Effector CD8-positive, alpha-beta T cell (primary cell): ENCODE data around the gene RNF5.
"Not testable (repeated sequence)": the region's sequence is repeated elsewhere in the genome, so short reads cannot be mapped to it uniquely, and the experiment has no call there.

Experiments used
- DNase-seq: peaks from one replicate; lab custom pipeline; 2025; lab: John Stamatoyannopoulos, UW

The RNF5 gene

DNA sequence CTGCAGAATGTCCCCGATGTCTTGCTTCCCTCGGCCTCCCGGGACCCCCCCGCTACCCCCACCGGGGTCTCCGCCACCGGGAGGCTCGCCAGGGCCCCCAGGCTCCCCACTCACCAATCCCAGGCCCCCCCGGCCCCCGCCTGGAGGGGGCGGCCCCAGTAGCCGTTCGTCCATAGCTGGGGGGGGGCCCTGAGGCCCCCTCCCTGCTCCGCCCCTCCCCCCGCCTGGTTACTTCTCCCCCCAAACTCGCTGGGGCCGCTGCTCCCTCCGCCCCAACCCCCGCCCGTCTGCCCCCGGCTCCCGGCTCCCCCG, 11.5 kb downstream of the RNF5 start:
- no peak for DNase-seq

DNA sequence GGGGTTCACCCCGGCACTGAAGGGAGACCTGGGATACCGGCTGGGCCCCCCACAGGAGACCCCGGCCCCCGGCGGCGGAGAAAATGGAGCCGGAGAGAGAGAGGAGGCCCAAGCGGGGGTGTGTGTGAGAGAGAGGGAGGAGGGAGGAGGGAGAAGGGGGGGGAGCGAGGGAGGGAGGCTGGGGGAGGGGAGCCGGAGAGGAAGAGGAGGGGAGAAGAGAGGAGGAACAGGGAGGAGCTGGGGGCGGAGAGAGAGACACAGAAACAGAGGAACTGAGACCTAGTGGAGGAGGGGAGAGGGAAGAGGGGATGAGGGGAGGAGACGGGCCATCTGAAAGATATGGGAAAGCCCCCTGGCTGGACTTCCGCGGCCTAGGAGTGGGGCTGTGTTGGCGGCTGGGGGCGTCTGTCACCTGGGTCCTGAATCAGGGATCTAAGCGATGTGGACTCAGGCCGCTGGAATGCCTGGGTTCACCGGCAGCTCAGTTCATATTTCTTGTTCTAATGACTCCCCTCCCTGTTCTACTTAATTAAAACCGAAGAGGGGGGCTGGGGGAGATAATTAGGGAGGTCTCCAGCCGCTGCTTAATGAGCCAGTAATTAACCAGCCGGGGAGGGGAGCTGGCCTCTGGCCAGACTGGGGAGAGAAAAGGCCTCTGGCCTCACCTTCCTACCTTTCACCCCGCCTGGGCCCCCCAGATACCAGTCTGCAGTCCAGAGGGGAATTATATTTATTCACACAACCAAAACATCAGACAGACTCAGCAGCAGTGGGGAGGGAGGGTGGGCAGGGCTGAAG, 12.0 kb downstream of the RNF5 start, which contains the start of gene PBX2:
Gene PBX2, minus strand, starts transcription at position 149 of the 798 bp plus-strand sequence. CDS start 287 bp downstream, outside the sequence.
- peak; percentile 59 for DNase-seq

DNA sequence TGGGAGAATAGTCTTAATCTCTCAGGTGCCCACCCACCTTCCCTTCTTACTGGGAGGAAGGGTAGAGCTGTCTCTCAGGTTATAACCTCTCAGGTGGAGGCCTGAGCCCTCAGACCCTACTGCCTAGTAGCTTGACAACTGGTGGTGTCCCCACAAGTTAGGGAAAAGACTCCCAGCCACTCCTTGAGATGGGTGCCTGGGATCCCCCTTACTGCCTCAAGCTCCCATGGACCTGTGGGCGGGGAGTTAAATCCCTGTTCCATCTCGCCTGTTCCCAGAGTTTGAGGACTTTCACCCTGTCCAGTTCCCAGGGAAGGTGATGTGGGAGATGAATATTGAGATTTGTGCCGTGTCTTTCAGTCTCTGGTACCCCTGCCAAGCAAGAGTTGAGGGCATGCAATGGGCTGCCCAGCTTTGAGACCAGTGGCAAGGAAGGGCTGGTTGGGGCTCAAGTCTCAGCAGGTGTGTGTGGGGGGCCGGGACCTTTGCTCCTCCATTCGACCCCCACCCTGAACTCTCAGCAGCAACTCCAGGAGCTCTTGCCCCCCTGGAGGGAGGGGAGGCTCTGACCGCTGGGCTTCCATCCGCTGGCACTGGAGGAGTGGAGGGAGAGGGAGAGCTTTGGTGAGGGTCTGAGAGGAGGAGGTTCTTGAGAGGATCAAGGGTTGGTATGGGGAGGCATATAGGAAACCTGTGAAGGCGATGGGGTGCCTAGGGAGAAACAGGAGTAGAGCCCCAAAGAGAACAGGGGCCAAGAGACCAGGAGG, 12.9 kb downstream of the RNF5 start:
- DNase-seq: no peak

DNA sequence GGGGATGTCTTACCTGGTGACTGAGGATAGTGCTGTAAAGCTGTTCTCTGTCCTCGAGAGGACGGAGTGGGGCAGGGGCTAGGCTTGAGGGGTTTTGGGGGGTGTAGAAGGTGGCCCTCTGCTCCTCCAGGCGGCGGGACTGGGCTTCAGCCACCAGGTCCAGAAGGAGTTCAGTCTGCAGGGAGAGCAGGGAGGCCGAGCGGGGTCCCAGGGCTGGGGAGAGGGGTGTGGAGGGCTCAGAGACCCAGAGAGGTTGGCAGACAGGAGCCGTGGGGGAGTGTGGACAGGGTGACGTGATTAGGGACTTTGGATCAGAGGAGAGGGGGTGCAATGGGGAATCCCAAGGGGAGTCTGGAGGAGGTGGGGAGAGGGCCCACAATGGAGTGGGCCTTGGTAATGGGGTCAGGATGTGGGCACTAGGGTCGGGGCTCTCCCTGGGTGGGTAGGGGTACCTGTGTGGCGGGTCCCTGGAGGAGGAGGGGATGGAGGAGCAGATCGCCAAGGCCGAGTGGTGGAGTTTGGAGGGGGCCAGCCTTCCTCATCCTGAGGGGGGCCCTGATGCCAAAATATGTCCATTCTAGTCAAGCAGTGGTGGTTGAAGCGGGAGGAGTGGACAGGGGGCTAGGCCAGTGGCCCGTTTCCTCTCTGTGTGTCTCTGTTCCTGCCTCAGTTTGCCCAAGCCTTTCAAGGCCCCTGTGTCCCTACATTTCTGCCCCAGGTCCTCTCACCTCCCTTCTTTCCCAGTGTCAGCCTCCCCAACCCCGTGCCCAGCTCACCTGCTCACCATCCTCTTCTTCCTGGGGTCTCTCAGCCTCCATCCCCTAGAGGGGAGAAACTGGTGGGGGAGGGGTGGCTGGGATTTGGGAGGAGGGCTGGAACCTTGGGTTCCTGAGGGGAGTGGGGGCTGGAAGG, 13.7 kb downstream of the RNF5 start:
- peak; percentile 11 for DNase-seq

DNA sequence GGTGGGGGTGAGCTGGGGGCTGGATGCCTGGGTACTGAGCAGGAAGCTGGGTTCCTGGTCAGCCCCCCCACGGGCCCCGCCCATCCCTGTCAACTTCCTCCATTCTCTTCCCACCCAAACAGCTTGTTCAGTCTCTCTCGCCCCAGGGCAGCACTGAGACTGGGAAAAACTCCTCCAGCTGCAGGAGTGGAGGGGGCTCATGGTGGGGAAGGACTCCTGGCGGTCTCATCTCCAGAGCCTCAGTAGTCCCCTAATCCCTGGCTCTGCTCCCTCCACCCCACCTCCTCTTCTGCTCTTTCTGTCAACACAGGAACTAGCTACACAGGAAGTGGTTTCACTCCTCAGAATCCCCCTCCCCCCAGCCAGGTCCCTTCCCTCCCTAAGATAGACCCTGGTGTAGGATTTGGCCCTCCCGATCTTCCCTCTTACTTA, 14.4 kb downstream of the RNF5 start, which contains the start of gene GPSM3:
Gene GPSM3, minus strand, starts transcription at position 36 of the 432 bp plus-strand sequence. CDS start 130 bp downstream, outside the sequence.
- peak; percentile 37 for DNase-seq

DNA sequence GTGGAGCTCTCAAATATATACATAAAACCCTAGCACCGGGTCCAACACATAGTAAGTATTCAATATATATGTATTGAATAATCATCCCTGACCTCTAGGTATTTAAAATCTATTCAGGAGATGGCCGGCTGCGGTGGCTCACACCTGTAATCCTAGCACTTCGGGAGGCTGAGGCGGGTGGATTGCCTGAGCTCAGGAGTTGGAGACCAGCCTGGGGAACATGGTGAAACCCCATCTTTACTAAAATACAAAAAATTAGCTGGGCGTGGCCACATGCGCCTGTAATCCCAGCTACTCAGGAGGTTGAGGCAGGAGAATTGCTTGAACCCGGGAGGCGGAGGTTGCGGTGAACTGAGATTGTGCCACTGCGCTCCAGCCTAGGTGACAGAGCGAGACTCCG, 14.9 kb downstream of the RNF5 start:
- DNase-seq: not testable (repeated sequence)

DNA sequence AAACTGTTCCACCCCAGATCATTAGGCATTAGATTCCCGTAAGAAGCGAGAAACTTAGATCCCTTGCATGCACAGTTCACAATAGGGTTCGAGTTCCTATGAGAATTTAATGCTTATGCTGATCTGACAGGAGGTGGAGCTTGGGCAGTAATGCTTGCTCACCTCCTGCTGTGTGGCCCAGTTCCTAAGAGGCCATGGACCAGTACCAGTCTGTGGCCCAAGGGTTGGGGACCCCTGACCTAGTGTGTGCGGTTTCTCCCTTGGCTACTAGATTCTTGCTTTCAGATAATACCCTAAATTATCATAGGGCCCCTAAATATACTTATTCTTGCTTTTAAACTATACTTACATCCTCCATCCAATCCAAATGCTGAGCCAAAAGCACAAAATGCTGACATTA, 16.2 kb downstream of the RNF5 start:
- no peak for DNase-seq

DNA sequence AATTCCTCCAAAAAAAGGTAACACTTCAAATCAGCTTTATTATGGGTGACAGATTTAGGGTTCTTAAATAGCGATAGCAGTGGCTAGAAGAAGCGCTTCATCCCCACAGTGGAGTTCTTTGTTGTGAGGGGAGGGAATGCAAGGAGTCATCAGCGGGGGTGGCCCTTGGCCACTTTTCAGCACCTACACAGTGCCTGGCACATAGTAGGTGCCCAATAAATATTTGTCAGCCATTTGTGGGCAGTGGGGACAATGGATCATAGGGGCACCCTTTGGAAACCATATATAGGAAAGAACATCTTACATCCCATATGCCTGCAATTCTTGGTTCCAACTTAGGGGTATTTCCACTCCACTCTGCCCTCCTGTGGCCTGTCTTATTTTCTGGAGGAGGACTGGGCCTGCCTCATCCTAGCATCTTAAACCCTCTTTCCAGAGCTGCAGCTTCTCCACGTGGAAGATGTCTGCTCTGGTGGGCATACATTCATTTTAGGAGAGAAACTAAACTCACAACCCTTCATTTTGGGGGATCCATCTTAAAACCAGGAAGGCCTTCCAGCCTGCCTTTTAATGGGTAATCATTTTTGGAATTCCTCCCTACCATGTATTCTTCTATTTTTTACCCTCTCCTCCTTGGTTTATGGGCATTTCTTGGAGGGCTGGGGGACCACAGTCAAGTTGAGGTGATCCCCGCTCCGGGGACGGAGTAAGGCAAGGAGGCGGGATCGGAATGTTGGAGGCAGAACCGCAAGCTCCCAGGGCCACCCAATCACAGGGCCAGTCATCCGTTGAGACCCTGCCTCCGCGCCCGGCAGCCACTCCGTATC, 16.8 kb downstream of the RNF5 start:
- no peak for DNase-seq

DNA sequence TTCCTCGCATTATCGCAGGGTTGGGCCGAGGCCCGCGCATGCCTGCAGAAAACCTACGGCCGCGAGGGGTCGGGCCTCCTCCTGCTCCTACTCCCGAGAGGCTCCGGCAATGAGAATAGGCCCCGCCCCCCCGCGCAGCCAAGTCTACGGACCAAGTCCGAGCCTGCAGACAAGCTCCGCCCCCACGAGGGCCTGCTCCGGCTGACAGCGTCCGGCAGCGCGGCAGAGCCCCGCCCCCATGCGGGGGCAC, 17.4 kb downstream of the RNF5 start:
- DNase-seq: peak; percentile 98

DNA sequence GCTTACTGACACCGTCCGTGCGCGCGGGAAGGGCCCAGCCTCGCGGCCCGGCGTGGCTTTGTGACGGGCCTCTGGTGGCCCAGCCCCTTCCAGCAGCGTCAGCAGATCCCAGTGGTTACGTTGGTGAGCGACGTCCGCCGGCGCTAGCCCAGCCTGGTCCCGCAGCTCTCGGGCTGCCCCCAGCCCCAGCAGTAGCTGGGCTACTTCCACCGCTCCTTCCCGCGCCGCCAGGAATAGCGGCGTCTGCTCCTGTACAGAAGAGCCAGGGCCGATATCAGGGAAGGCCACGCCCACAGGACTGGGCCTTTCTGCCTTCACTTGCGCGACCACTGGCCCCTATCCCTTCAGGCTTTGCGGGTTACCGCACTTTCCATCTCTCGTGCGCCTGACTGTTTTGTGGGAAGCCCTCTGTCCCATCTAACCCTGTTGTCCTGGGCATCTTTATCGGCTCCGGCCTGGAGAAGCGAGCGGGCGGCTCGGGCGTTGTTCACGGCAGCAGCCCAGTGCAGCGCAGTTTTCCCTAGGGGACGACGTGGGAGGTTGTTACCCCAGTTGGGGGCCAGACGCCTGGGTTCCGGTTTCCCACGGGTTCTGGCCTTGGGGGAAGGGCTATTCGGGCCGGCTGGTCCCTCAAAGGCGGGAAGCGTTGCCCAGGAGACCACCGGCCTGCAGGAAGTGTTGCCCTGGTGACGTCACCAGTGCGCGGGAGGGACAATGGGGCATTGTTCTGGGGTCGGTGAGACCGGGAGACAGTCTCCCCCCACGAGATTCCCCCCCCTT, 17.9 kb downstream of the RNF5 start:
- DNase-seq: peak; percentile 57

DNA sequence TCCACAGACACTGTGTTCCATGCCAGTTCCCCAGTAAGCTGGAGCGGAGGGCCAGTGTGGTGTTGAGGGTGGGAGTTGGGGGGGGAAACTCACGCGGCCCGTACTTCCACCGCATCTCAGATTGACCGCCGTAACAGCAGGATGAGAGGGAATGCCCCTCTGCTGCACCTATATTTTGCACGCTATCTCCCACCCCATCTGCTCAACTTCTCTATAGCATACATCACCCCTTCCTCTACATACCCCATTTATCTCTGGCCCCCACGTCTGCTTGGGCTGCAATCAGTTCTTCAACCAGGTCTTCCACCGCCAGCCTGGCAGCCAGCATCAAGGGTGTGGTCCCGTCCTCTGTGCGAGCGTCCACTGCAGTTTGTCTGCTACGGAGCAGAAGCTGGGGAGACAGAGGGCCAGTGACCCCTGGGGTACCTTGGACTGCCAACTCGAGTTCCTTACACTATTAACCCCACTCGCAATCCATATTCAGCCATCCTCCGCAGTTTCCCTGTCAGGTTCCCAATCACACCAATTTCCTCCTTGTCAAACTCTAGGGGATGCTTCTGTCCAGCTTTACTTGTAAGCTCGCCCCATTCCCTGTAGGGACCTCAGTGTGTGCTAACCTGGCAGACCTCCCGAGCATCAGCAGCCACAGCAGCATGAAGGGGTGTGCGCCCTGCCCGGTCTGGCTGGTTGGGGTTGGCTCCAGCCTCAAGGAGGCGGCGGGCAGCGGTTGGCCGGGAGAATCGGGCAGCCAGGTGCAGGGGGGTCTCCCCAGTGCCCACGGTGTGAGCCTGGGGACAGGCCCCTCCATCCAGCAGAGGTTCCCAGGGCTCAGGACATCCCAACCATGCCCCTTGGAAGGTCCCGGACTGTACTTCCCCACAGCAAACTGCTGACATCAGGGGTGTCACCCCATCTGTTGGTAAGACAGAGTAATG, 18.7 kb downstream of the RNF5 start:
- no peak for DNase-seq

DNA sequence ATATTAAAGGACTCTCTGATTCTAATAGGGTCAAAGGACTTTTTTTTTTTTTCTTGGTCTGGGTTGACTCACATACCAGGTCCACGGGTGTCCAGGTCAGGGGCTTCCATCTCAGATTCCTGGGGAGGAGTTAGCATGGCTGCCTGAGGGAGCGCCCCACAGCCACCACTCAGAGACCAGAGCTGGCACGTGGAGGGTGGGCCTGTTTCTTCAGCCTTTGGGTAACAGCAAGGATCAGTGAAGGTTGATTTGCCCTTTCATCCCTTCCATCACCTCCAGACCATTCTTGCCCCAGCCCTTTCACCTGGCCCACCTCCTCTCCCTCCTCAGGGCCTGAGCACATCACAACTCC, 20.1 kb downstream of the RNF5 start:
- DNase-seq: no peak

DNA sequence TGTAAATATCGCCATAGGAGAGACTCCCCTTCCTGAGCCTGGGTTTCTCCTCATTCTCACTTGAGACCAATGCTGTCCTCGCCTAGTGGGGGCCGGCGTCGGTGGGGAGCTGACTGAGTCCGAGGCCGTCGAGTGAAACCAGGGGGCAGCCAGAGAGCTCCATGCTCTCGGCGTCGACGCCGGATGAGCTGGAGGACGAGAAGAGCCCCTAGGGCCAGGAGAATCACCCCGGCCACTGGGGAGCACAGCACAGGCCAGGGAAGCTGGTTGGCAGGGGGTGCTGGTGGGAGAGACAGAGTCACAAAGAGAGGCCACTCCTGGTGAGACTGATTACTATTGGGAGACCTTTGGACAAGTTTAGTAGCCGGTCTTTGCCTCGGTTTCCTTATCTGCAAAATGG, 20.7 kb downstream of the RNF5 start:
- no peak for DNase-seq

DNA sequence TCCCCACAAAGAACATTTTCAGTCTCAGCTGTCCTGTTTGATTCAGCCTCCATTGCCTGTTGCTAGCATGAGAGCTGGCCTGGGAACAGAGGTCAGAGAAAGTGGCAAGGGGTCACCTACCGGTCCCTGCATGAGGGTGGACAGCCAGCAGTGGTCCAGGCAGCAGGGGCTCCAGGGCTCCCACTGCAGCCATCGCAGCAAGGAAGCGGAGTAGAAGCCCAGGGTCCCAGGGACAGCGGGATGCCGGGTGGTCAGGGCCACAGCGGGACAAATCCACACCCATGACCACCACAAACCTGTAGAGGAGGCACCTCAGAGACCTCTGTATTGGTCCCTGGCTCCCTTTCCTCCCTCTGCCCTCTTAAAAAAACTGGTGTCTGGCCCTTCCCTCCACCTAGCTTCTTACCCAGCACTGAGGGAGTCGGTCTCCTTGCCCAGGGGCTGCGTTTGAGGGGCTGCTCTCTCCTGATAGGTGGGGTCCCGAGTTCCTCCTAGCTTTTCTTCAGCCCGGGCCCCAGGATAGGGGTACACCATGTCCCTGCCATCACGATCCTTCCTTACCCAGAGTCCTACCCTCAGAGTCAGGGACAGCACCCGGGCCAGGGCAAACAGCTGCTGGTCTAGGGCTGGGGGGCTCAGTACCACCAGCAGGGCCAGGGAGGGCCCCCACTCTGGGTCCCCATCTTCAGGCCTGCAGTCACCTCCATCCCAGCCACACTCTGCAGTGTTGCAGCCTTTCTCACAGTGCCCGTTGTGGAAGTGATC, 22.7 kb downstream of the RNF5 start:
- DNase-seq: no peak

DNA sequence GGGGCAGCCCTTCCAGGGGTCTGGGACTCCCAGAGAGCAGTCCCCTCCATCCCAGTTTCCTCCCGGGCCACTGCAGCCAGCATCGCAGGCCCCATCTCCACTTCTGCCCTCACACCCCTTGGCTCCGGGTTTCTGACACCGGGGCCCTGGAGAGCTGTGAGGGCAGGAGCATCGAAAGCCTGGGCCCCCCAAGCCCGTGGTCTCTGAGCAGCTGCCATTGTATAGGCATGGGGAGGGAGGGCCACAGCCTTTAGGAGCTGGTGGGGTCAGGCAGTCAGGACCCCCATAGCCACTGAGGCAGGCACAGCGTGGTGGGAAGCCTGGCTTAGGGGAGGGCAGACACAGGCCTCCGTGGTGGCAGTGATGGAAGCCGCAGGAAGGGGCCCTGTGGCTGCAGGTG, 24.0 kb downstream of the RNF5 start:
- no peak for DNase-seq

DNA sequence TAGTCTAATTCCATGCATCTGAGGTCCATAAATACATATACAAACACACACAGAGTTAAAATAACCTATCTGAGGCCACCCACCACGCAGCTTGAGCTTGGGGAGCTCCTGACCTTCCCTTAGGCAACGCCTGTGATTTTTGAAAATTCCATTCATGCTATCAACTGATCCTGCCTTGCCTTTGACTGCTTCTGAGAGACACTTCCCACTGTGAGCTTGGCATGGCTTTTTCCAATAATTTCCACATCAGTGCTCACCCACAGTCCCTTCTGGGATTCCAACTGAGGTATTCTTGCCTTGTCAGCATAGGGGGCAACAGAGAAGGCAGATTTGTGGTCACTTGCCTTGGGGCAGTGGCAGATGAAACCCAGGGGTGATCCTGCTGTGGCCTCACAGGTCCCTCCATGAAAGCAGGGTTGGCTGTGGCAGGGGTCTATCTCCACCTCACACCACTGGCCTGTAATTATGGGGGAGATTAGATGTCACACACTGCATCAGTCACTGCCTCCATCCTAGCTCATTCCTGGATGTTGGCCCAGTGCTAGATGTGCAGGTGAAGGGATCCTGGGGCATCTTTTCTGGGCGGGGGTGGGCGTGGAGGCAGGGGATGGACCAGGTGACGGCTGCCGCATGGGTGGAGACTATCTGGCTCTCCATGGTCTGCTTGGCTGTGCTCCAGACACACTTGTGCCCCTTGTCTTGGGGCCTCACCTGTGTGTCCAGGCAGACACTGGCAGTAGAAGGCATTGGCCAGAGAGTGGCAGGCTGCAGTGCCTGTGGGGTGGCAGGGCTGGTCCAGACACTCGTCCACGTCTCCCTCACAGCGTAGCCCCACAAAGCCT, 25.4 kb downstream of the RNF5 start:
- no peak for DNase-seq

DNA sequence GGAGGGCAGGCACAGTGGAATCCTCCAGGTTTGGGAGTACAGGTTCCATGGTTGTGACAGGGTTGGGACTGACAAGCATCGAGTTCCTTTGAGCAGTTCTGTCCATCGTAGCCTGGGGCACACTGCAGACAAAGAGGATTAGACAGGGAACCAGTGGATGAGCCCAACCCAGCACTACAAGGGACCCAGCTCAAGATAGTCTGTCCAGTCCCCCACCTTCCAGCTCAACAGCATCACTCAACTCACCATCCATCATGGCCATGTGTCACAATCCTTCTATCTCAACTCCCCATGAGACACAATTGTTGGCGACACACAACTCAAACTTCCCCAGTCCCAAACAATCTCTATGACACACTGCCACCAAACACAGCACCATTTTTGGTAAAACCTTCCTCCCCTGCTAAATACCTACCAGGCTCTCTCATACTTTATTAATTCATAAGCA, 26.1 kb downstream of the RNF5 start:
- DNase-seq: no peak

DNA sequence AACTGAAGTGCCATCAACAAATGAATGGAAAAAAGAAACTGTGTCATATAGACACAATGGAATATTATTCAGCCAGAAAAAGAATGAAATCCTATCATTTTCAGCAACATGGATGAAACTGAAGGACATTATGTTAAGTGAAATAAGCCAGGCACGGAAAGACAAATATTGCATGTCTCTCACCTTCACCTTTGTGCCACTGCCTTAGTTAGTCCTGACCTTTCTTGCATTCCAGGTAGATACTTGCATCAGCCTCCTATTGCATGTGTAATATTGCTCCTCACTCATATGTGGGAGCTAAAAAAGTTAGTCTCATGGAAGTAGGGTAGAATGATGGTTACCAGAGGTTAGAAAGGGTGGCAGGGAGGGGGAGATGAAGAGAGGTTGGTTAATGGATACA, 30.8 kb downstream of the RNF5 start:
- no peak for DNase-seq
